GM12864 (cell line): ENCODE measurements around the gene HOXD10.

Experiments
- DNase-seq: peaks from one replicate; pipeline ENCODE4 v3.0.0-alpha.2; 2011; ENCODE audit warnings: low read depth
- H3K4me3 ChIP-seq: 2 replicates; pipeline ENCODE4 v1.5.1; 2011; ENCODE audit warnings: mild to moderate bottlenecking, low read depth, low read length, control low read depth
- TF ChIP-seq, protein P1 (sequence below): IDR thresholded peaks from 2 replicates; pipeline ENCODE4 v1.5.1; 2011; ENCODE audit warnings: low read depth, mild to moderate bottlenecking, moderate library complexity, low read length, control low read depth, inconsistent platforms; ENCODE audit errors: missing control alignments

The HOXD10 gene

DNA sequence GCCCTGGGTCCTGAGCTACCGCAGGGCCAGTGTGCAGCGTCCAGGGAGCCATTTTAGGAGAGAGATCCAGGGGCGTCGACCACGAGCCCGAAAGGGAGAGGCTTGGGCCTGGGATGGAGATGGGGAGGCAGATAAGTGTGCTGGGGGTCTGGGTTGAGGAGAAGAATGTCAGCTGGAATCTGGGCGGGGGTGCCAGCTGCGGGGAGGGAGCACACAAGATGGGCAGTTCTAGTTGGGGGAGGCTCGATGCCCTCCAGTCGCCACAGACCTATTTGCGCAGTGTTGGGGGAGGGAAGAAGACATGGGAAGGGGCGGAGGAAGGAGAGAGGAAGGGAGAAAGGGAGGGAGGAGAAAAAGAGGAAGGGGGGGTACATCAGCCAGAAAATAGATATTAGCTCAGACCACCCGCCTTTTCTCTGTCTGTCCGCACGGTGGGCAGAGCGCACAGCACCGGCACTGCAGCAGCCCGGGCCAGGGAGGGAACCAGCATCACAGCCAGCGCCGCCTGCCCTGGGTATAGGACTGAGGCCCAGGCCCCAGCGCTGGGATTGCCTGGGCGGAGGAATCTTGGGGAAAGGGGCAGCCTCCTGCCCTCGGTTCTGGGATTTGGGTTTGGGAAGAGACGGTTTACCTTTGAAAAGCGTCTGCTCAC, 11.4 kb upstream of the HOXD10 start:
- no peak overlapping the region for H3K4me3 ChIP-seq
- TF ChIP-seq, protein P1, sequence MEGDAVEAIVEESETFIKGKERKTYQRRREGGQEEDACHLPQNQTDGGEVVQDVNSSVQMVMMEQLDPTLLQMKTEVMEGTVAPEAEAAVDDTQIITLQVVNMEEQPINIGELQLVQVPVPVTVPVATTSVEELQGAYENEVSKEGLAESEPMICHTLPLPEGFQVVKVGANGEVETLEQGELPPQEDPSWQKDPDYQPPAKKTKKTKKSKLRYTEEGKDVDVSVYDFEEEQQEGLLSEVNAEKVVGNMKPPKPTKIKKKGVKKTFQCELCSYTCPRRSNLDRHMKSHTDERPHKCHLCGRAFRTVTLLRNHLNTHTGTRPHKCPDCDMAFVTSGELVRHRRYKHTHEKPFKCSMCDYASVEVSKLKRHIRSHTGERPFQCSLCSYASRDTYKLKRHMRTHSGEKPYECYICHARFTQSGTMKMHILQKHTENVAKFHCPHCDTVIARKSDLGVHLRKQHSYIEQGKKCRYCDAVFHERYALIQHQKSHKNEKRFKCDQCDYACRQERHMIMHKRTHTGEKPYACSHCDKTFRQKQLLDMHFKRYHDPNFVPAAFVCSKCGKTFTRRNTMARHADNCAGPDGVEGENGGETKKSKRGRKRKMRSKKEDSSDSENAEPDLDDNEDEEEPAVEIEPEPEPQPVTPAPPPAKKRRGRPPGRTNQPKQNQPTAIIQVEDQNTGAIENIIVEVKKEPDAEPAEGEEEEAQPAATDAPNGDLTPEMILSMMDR = no peak
- DNase-seq = no peak

DNA sequence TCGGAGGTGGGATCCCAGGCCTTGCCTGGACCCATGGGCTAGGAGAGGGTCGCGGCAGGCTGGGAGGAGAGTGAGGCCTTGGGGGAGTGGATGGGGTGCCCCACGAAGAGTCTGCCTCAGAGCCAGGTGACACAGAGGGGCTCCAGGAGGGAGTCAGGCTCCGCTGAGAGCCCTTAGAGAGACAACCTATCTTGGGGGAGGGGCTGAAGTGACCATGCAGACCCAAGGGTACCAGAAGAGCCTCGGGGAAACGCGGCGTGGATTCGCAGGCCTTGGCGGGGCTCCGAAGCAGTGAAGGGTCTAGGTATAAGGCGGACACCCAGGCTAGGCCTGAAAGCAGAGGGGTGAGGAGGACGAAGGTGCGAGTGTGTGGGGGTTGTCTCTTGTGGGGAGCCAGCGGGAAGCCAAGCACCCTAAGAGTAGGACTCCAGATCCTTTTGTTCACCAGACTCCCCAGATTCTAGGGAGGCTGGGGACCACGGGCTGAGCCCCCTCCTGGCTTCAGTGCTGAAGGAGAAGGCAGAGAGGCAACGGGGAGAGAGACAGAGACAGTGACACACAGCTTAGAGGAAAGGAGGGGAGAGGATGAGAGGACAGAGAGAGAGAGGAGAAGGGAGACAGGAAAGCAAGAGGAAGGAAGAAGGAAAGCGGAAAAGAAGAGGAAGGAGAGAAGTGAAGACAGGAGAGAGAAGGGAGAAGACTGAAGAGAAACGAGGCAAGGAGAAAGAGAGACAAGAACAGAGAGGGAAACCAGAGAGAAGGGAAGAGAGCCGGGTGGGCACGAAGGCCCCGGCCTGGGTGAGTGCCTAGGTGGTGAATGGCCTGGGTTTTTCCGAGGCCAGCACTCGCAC, 10.6 kb upstream of the HOXD10 start:
- TF ChIP-seq, protein P1 = no peak
- H3K4me3 ChIP-seq = no peak overlapping the region
- no peak for DNase-seq

DNA sequence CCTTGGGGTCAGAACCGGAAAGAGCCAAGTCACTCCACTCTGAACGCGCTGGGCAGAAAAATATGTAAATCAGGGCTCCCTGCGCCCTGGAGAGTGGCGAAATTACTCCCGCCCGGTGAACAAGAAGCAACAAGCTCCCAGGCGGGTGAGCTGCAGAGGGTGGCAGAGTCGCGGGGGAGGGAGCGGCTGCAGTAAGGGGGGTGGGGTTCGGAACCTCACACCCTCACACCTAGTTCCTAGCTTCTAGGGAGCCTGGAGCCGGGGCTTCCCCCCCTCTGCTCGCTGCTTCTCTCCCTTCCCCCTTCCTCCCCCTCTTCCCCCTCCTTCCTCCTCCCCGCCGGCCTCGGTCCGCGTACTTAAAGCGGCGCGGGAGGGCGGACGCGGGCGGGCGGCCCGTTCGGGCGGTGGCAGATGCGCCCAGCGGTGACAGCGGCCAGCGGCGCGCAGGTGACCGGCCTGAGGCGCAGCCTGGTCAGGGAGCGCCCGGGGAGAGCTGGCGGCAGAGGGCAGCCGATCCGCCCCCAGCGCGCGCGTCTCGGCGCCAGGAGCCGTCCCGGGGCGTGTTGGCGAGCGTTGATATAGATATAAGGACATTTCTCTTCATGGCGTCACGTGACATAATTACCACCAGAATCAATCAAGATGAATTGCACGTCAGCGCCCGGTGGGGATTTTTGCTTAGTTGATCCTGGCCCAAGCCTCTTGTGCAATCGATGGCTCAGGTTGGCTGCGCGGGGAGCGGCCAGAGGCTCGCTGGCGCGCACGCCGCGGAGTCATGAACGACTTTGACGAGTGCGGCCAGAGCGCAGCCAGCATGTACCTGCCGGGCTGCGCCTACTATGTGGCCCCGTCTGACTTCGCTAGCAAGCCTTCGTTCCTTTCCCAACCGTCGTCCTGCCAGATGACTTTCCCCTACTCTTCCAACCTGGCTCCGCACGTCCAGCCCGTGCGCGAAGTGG, 9.7 kb upstream of the HOXD10 start, which contains the start of gene HOXD11:
HOXD11 (plus strand) TSS at position 700 of the 959 bp plus-strand sequence; CDS start at position 776, 76 bp downstream.
- no peak for DNase-seq
- no peak within 1 kb of the TSS for H3K4me3 ChIP-seq
- TF ChIP-seq, protein P1 = no peak

DNA sequence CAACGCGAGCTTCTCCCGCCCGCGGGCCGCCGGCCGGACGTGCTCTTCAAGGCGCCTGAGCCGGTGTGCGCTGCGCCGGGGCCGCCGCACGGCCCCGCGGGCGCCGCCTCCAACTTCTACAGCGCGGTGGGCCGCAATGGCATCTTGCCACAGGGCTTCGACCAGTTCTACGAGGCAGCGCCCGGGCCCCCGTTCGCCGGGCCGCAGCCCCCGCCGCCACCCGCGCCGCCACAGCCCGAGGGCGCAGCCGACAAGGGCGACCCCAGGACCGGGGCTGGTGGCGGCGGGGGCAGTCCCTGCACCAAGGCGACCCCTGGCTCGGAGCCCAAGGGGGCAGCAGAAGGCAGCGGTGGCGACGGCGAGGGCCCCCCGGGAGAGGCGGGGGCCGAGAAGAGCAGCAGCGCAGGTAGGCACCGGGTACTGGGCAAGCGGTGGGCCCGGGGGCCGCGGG, 8.8 kb upstream of the HOXD10 start:
- H3K4me3 ChIP-seq = no peak overlapping the region
- TF ChIP-seq, protein P1 = no peak
- DNase-seq = no peak

DNA sequence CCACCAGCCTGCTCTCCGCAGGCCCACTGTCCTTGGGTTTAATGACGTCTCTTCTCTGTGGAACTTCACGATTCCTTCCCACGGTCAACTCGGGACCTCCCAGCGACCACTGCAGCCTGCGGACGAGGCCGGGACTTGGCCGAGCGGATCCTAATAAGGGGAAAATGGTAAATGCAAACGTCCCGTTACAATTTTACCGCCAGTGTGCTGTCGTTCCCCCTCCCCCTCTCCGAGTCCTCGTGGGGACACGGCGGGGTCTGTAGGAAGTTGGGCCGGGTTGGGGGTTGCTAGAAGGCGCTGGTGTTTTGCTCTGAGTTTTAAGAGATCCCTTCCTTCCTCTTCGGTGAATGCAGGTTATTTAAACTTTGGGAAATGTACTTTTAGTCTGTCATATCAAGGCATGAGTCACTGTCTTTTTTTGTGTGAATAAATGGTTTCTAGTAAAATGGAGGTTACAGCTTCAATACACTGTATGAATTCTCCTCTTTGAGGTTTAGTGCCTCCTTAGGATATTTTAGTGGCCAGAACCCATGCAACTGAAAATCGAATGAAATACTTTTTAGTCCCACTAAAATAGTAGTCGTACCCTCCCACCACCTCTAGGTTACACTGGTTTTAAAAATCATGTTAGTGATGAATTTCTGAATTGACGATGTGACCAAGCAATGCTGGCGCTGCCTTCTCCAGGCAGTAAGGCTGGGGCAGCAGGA, 7.2 kb upstream of the HOXD10 start:
- TF ChIP-seq, protein P1 = no peak
- no peak overlapping the region for H3K4me3 ChIP-seq

DNA sequence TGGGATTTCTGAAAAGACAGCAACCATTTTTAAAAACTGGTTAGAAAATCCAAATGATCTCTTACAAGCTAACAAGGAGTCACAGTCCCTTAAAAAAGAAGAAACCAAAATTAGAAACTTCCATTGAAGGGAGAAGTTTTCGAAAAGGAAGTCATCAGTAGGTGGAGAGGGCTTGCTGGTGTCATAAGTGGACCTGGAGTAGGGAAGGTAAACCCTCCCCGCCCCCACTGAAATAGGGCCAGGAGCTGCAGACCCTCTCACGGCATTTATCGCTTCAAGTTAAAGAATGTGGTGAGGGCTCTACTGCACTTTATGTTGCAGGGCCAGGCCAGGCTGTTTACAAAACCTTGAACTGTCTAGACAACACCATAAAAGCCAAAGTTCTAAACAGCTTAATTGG, 6.6 kb upstream of the HOXD10 start:
- TF ChIP-seq, protein P1 = no peak
- H3K4me3 ChIP-seq = no peak overlapping the region
- no peak for DNase-seq

More for the DNA sequence above, 7.2 kb upstream of the HOXD10 start:
- DNase-seq = no peak
